Colonic mucosa (tissue), 4 donors: ENCODE measurements around the gene TAPBPL. TPM values are rescaled to one million over a fixed set of nuclear protein-coding genes. Genes with fewer than 3 reads are reported as not detected.
"Not testable (repeated sequence)": the region's sequence is repeated elsewhere in the genome, so short reads cannot be mapped to it uniquely, and the experiment has no call there.

ENCODE experiments used
- DNase-seq: peaks from one replicate; pipeline ENCODE4 v3.0.0-alpha.2; 2020
- H3K27ac ChIP-seq: fragments of 200-600 bp; one replicate; pipeline ENCODE4 v1.8.0; 2021
- H3K27me3 ChIP-seq: fragments of 200-600 bp; one replicate; pipeline ENCODE4 v1.8.0; 2021
- H3K36me3 ChIP-seq: fragments of 200-600 bp; one replicate; pipeline ENCODE4 v1.8.0; 2021
- H3K4me1 ChIP-seq: fragments of 200-600 bp; one replicate; pipeline ENCODE4 v1.8.0; 2021; ENCODE audit warnings: mild to moderate bottlenecking
- H3K4me3 ChIP-seq: fragments of 200-600 bp; one replicate; pipeline ENCODE4 v1.8.0; 2021
- H3K9ac ChIP-seq, 2 donors: one replicate each; pipeline ENCODE4 v1.7.0; 2013; ENCODE audit warnings: control low read depth in 2 of 2, low read depth in 2 of 2, low read length in 2 of 2
- H3K9me3 ChIP-seq: fragments of 200-600 bp; one replicate; pipeline ENCODE4 v1.8.0; 2021
- CTCF ChIP-seq: fragments of 200-600 bp; IDR thresholded peaks from one replicate; pipeline ENCODE4 v1.8.0; 2022; ENCODE audit warnings: antibody characterized with exemption, mild to moderate bottlenecking
- intact Hi-C: fragments of 100-400 bp; cut with DNase I; formaldehyde crosslinking; loops from one replicate; pipeline ENCODE4 v1.14.1; 2022
- total RNA-seq, 2 donors: library from RNA; stranded (reverse); fragmentation: NEBNext Ultra II Directional in 1 of 2; extraction: Animal tissue kit (Norgen Biotek cat#: 25700) in 1 of 2; gene quantifications; one replicate each; pipeline ENCODE4 v1.2.1, GENCODE V29; 2021
- donor health status: healthy.
- donor health status: DM: no; HTN: no; CAD: no.
- donor health status: DM: no; HTN: no; CAD: no.

TAPBPL gene
- total RNA-seq, 2 donors from 2014 or later, result 44.9 to 57.8 TPM

GRCh38 chr12:6494258-6494743, 42.5 kb downstream of the TAPBPL start:
- Histone ChIP-seq H3K4me1 (peaks cover 3% of the 10 kb centered on the region), H3K4me3 (peak overlapping the region; percentile 76), H3K9me3 (no peaks in the 10 kb centered on the region), H3K27me3 (no peaks in the 10 kb centered on the region), H3K36me3 (no peaks in the 10 kb centered on the region), H3K9ac (peak overlapping the region in 1 of 2 donors; percentile 98), H3K27ac (peak overlapping the region; percentile 99)
- no peak for TF ChIP-seq CTCF
- DNase-seq, result no peak
- intact Hi-C loops, result no loop called here

- Histone ChIP-seq H3K4me3 (peak overlapping the region; percentile 76), H3K9me3 (no peaks in the 10 kb centered on the region), H3K27ac (no peak overlapping the region), H3K4me1 (peaks cover 3% of the 10 kb centered on the region), H3K27me3 (no peaks in the 10 kb centered on the region), H3K36me3 (no peaks in the 10 kb centered on the region), H3K9ac (peak overlapping the region in 1 of 2 donors; percentile 98)
- DNase-seq, result no peak
- no peak for TF ChIP-seq CTCF
- intact Hi-C loops, result no loop called here
Measured at GRCh38 chr12:6494968-6495367, 43.1 kb downstream of the TAPBPL start.

- intact Hi-C loops, H3K36me3 ChIP-seq, H3K9ac ChIP-seq, H3K27ac ChIP-seq, DNase-seq, H3K4me1 ChIP-seq, H3K9me3 ChIP-seq, H3K27me3 ChIP-seq, H3K4me3 ChIP-seq: not testable (repeated sequence)
Measured at GRCh38 chr12:6497291-6497690, 45.4 kb downstream of the TAPBPL start.

- Histone ChIP-seq H3K9ac (no peak overlapping the region), H3K36me3 (no peaks in the 10 kb centered on the region), H3K27ac (no peak overlapping the region), H3K27me3 (no peaks in the 10 kb centered on the region), H3K4me1 (no peaks in the 10 kb centered on the region), H3K9me3 (no peaks in the 10 kb centered on the region), H3K4me3 (no peak overlapping the region)
- no peak for TF ChIP-seq CTCF
- DNase-seq, result no peak
- intact Hi-C loops, result no loop called here
Measured at GRCh38 chr12:6500466-6500865, 48.6 kb downstream of the TAPBPL start.

GRCh38 chr12:6507102-6507998, 55.5 kb downstream of the TAPBPL start:
- H3K4me1 ChIP-seq, result no peaks in the 10 kb centered on the region
- intact Hi-C loops, result no loop called here
- TF ChIP-seq CTCF, result no peak
- no peak overlapping the region for H3K27ac ChIP-seq
- H3K27me3 ChIP-seq, result no peaks in the 10 kb centered on the region
- no peak overlapping the region for H3K9ac ChIP-seq
- no peaks in the 10 kb centered on the region for H3K9me3 ChIP-seq
- DNase-seq, result no peak
- H3K36me3 ChIP-seq, result no peaks in the 10 kb centered on the region
- no peak overlapping the region for H3K4me3 ChIP-seq

- no peak overlapping the region for H3K4me3 ChIP-seq
- no peaks in the 10 kb centered on the region for H3K9me3 ChIP-seq
- H3K27ac ChIP-seq, result no peak overlapping the region
- intact Hi-C loops, result no loop called here
- no peaks in the 10 kb centered on the region for H3K4me1 ChIP-seq
- H3K27me3 ChIP-seq, result no peaks in the 10 kb centered on the region
- no peaks in the 10 kb centered on the region for H3K36me3 ChIP-seq
- H3K9ac ChIP-seq, result no peak overlapping the region
- DNase-seq, result no peak
- no peak for TF ChIP-seq CTCF
Measured at GRCh38 chr12:6508087-6508486, 56.2 kb downstream of the TAPBPL start.
